HG03095 (cell line): ENCODE measurements around the gene LSM3.

Experiments
- ATAC-seq: cut with Tn5 transposase; IDR thresholded peaks from one replicate; pipeline ENCODE4 v1.9.1; 2021; ENCODE audit warnings: moderate library complexity; ENCODE audit not compliant: unreplicated experiment

Gene LSM3

GRCh38 chr3:14156843-14157561, 21.6 kb upstream of the LSM3 start:
- no peak for ATAC-seq

GRCh38 chr3:14157951-14158350, 20.7 kb upstream of the LSM3 start:
- ATAC-seq: no peak

- no peak for ATAC-seq
Observed at GRCh38 chr3:14158370-14158769, 20.2 kb upstream of the LSM3 start.

- ATAC-seq: no peak
Observed at GRCh38 chr3:14159426-14159825, 19.2 kb upstream of the LSM3 start.

GRCh38 chr3:14161282-14161681, 17.3 kb upstream of the LSM3 start:
- no peak for ATAC-seq

GRCh38 chr3:14162178-14162577, 16.4 kb upstream of the LSM3 start:
- no peak for ATAC-seq

GRCh38 chr3:14166877-14167603, 11.6 kb upstream of the LSM3 start:
- no peak for ATAC-seq

- ATAC-seq: no peak
Observed at GRCh38 chr3:14169435-14169834, 9.2 kb upstream of the LSM3 start.

GRCh38 chr3:14169871-14170270, 8.7 kb upstream of the LSM3 start:
- no peak for ATAC-seq

- no peak for ATAC-seq
Observed at GRCh38 chr3:14170531-14171159, 8.0 kb upstream of the LSM3 start.

GRCh38 chr3:14172496-14172895, 6.1 kb upstream of the LSM3 start:
- ATAC-seq: no peak

- ATAC-seq: no peak
Observed at GRCh38 chr3:14174483-14174882, 4.1 kb upstream of the LSM3 start.

- no peak for ATAC-seq
Observed at GRCh38 chr3:14175383-14176037, 3.1 kb upstream of the LSM3 start.

- ATAC-seq: peak; percentile 7
Observed at GRCh38 chr3:14177580-14178246, 904 bp upstream of the LSM3 start.

- ATAC-seq: no peak
Observed at GRCh38 chr3:14179114-14179465, 473 bp downstream of the LSM3 start.

GRCh38 chr3:14179795-14180194, 1.2 kb downstream of the LSM3 start:
- ATAC-seq: no peak

GRCh38 chr3:14181253-14181652, 2.6 kb downstream of the LSM3 start:
- no peak for ATAC-seq

GRCh38 chr3:14183015-14183577, 4.5 kb downstream of the LSM3 start:
- no peak for ATAC-seq

- ATAC-seq: no peak
Observed at GRCh38 chr3:14186854-14187458, 8.3 kb downstream of the LSM3 start.

- no peak for ATAC-seq
Observed at GRCh38 chr3:14188041-14188754, 9.6 kb downstream of the LSM3 start.
